ENCODE data around the gene CDH2. TPM values are rescaled to one million over a fixed set of nuclear protein-coding genes. Genes with fewer than 3 reads are reported as not detected.

CDH2 gene
- total and polyA plus RNA-seq, 2 experiments from 2014 or later, result 14.7 to 36.9 TPM

DNA sequence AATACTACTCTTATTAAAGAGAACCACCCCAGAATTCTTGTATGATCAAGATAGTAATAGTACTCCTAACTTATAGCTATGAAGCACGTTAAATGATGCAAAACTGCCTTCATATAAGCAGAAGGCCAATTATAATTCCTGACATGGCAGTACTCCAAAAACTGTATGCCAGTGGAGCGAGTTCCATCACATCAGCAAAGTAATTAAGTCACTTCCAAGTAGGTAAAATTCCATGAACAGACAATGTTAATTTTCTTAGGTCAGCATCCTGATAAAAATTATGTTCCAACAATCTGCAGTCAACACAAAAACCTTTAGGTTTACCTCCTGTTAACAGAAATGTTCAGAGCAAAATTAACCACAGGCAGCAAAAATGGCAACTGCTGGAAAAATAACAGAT, 136.7 kb downstream of the CDH2 start (continued):
- TF ChIP-seq, protein P1, sequence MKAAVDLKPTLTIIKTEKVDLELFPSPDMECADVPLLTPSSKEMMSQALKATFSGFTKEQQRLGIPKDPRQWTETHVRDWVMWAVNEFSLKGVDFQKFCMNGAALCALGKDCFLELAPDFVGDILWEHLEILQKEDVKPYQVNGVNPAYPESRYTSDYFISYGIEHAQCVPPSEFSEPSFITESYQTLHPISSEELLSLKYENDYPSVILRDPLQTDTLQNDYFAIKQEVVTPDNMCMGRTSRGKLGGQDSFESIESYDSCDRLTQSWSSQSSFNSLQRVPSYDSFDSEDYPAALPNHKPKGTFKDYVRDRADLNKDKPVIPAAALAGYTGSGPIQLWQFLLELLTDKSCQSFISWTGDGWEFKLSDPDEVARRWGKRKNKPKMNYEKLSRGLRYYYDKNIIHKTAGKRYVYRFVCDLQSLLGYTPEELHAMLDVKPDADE (IDR thresholded peaks at IDR 0.05), result no peak
- TF ChIP-seq JUNB (IDR thresholded peaks at IDR 0.05; ENCODE audit: unreplicated experiment) (no peak), REST (IDR thresholded peaks at IDR 0.05; ENCODE audit: unreplicated experiment) (no peak), NANOG (IDR thresholded peaks at IDR 0.05; ENCODE audit: borderline replicate concordance) (no peak), POLR2AphosphoS5 (IDR thresholded peaks at IDR 0.05; ENCODE audit: low read depth) (no peak), ZNF114 (CRISPR knock-in tag; IDR thresholded peaks at IDR 0.05) (no peak)

DNA sequence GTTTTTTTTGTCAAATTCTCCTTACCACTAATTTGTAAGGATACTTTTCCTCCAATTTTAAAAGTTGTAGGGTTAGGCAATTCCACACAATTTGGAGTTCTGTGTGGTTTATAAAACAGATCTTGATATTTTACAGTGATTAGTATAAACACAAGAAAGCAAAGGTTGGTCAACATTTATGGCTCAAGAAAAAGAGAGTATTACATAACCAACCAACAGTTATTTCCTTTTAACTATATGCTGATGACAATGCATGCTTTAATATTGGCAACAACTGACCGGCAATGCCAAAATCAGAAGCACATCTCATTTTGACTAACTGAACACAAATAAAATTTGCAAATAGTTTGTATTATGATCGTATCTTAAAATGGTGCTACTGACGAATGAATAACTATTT, 137.2 kb downstream of the CDH2 start:
- Mint-ChIP-seq H3K36me3 (ENCODE audit: low read depth) (no peaks in the 10 kb centered on the region), H3K4me1 (peaks cover 30% of the 10 kb centered on the region), H3K9me3 (no peaks in the 10 kb centered on the region), H3K4me3 (no peak overlapping the region), H3K27me3 (ENCODE audit: insufficient read depth, low read depth, poor library complexity) (no peaks in the 10 kb centered on the region), H3K27ac (no peak overlapping the region)
- H4K20me1 ChIP-seq (replicated peaks; ENCODE audit: insufficient read depth), result no peaks in the 10 kb centered on the region
- H3K9me2 ChIP-seq (ENCODE audit: insufficient read depth), result no peaks in the 10 kb centered on the region
- ATAC-seq (no peak), DNase-seq (ENCODE audit: low spot score) (no peak)
- H3K27ac ChIP-seq (ENCODE audit: low read depth), result no peak overlapping the region
- H3K4me1 ChIP-seq (ENCODE audit: insufficient read depth), result peaks cover 38% of the 10 kb centered on the region
- no peak overlapping the region for H2AFZ ChIP-seq
- no peaks in the 10 kb centered on the region for H3F3A ChIP-seq (replicated peaks; ENCODE audit: low read depth)
- H3K4me2 ChIP-seq, result no peak overlapping the region
- no peaks in the 10 kb centered on the region for H3K36me3 ChIP-seq (ENCODE audit: insufficient read depth)
- H3K27me3 ChIP-seq (ENCODE audit: insufficient read depth), result no peaks in the 10 kb centered on the region
- no peak overlapping the region for H3K4me3 ChIP-seq
- no peaks in the 10 kb centered on the region for H3K79me2 ChIP-seq (replicated peaks; ENCODE audit: insufficient read depth)
- TF ChIP-seq STAT1 (IDR thresholded peaks at IDR 0.05; ENCODE audit: unreplicated experiment) (no peak), JUNB (IDR thresholded peaks at IDR 0.05; ENCODE audit: unreplicated experiment) (no peak), EZH2 (IDR thresholded peaks at IDR 0.05; ENCODE audit: low read depth, unreplicated experiment) (no peak), CREB1 (CRISPR knock-in tag; IDR thresholded peaks at IDR 0.05; ENCODE audit: low read depth) (no peak), ZNF114 (CRISPR knock-in tag; IDR thresholded peaks at IDR 0.05) (no peak), NANOG (IDR thresholded peaks at IDR 0.05; ENCODE audit: borderline replicate concordance) (no peak), POLR2AphosphoS5 (IDR thresholded peaks at IDR 0.05; ENCODE audit: low read depth) (no peak), EZH2phosphoT487 (IDR thresholded peaks at IDR 0.05; ENCODE audit: unreplicated experiment) (no peak), CTCF (conservative IDR thresholded peaks at IDR 0.05; ENCODE audit: low read depth in 2 of 2) (no peak)
- TF ChIP-seq, protein P2, sequence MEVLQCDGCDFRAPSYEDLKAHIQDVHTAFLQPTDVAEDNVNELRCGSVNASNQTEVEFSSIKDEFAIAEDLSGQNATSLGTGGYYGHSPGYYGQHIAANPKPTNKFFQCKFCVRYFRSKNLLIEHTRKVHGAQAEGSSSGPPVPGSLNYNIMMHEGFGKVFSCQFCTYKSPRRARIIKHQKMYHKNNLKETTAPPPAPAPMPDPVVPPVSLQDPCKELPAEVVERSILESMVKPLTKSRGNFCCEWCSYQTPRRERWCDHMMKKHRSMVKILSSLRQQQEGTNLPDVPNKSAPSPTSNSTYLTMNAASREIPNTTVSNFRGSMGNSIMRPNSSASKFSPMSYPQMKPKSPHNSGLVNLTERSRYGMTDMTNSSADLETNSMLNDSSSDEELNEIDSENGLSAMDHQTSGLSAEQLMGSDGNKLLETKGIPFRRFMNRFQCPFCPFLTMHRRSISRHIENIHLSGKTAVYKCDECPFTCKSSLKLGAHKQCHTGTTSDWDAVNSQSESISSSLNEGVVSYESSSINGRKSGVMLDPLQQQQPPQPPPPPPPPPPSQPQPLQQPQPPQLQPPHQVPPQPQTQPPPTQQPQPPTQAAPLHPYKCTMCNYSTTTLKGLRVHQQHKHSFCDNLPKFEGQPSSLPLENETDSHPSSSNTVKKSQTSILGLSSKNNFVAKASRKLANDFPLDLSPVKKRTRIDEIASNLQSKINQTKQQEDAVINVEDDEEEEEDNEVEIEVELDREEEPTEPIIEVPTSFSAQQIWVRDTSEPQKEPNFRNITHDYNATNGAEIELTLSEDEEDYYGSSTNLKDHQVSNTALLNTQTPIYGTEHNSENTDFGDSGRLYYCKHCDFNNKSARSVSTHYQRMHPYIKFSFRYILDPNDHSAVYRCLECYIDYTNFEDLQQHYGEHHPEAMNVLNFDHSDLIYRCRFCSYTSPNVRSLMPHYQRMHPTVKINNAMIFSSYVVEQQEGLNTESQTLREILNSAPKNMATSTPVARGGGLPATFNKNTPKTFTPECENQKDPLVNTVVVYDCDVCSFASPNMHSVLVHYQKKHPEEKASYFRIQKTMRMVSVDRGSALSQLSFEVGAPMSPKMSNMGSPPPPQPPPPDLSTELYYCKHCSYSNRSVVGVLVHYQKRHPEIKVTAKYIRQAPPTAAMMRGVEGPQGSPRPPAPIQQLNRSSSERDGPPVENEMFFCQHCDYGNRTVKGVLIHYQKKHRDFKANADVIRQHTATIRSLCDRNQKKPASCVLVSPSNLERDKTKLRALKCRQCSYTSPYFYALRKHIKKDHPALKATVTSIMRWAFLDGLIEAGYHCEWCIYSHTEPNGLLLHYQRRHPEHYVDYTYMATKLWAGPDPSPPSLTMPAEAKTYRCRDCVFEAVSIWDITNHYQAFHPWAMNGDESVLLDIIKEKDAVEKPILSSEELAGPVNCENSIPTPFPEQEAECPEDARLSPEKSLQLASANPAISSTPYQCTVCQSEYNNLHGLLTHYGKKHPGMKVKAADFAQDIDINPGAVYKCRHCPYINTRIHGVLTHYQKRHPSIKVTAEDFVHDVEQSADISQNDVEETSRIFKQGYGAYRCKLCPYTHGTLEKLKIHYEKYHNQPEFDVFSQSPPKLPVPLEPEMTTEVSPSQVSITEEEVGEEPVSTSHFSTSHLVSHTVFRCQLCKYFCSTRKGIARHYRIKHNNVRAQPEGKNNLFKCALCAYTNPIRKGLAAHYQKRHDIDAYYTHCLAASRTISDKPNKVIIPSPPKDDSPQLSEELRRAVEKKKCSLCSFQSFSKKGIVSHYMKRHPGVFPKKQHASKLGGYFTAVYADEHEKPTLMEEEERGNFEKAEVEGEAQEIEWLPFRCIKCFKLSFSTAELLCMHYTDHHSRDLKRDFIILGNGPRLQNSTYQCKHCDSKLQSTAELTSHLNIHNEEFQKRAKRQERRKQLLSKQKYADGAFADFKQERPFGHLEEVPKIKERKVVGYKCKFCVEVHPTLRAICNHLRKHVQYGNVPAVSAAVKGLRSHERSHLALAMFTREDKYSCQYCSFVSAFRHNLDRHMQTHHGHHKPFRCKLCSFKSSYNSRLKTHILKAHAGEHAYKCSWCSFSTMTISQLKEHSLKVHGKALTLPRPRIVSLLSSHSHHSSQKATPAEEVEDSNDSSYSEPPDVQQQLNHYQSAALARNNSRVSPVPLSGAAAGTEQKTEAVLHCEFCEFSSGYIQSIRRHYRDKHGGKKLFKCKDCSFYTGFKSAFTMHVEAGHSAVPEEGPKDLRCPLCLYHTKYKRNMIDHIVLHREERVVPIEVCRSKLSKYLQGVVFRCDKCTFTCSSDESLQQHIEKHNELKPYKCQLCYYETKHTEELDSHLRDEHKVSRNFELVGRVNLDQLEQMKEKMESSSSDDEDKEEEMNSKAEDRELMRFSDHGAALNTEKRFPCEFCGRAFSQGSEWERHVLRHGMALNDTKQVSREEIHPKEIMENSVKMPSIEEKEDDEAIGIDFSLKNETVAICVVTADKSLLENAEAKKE (CRISPR knock-in tag; IDR thresholded peaks at IDR 0.05), result no peak
